IMR-90 (cell line): ENCODE measurements around the gene ARHGAP35. TPM values are rescaled to one million over a fixed set of nuclear protein-coding genes. Genes with fewer than 3 reads are reported as not detected.

Experiments used
- ATAC-seq: fragments of 200-7000 bp; cut with Tn5 transposase; 2 replicates; pipeline ENCODE4 v1.9.1; 2020; ENCODE audit warnings: low read depth, mild to moderate bottlenecking, moderate library complexity
- BruUV-seq: library from RNA; stranded (reverse); fragments of 400-500 nt; replicated peaks from 2 replicates; lab custom pipeline; 2021; lab: Mats Ljungman, UMichigan
- CTCF ChIA-PET: fragments of 300-600 bp; formaldehyde crosslinking; extraction: SDS; loops from one replicate; lab custom pipeline; 2021; ENCODE audit warnings: antibody characterized with exemption; lab: Yijun Ruan, JAX
- POLR2A ChIA-PET: fragments of 300-600 bp; sonication (Branson Sonifier 250); formaldehyde crosslinking; loops from one replicate; lab custom pipeline; 2022; ENCODE audit warnings: antibody characterized with exemption; ENCODE audit not compliant: unreplicated experiment; lab: Charles Lee
- DNase-seq: peaks from one replicate; pipeline ENCODE4 v3.0.0; 2013
- H2AFZ ChIP-seq: replicated peaks from 2 replicates; pipeline ENCODE3; 2013; ENCODE audit warnings: low read length, mild to moderate bottlenecking; ENCODE audit not compliant: poor library complexity
- H2AK5ac ChIP-seq: 2 replicates; pipeline ENCODE4 v1.6.1; 2013; ENCODE audit warnings: low read depth, low read length, inconsistent platforms
- H2AK9ac ChIP-seq: replicated peaks from 2 replicates; pipeline ENCODE3; 2013; ENCODE audit warnings: mild to moderate bottlenecking, low read depth, low read length, moderate library complexity; ENCODE audit not compliant: poor library complexity
- H2BK120ac ChIP-seq: 2 replicates; pipeline ENCODE4 v1.6.1; 2013; ENCODE audit warnings: low read depth, low read length, inconsistent platforms
- H2BK15ac ChIP-seq: 3 replicates; pipeline ENCODE4 v1.6.1; 2013; ENCODE audit warnings: low read depth, low read length, inconsistent platforms
- H2BK20ac ChIP-seq: 2 replicates; pipeline ENCODE4 v1.6.1; 2013; ENCODE audit warnings: low read depth, mild to moderate bottlenecking, inconsistent platforms, low read length, moderate library complexity
- H2BK5ac ChIP-seq: 2 replicates; pipeline ENCODE4 v1.6.1; 2013; ENCODE audit warnings: mild to moderate bottlenecking, low read depth, low read length, inconsistent platforms; ENCODE audit not compliant: poor library complexity, severe bottlenecking
- H3K14ac ChIP-seq: replicated peaks from 2 replicates; pipeline ENCODE4 v1.6.1; 2013; ENCODE audit warnings: low read depth, low read length, inconsistent platforms
- H3K18ac ChIP-seq: 2 replicates; pipeline ENCODE4 v1.6.1; 2013; ENCODE audit warnings: low read depth, low read length, control low read depth
- H3K23ac ChIP-seq: 2 replicates; pipeline ENCODE4 v1.6.1; 2013; ENCODE audit warnings: low read depth, low read length, inconsistent platforms
- H3K27ac ChIP-seq: 2 replicates; pipeline ENCODE4 v1.5.1; 2013; ENCODE audit warnings: mild to moderate bottlenecking, control low read depth, low read length; ENCODE audit not compliant: insufficient read depth
- H3K27me3 ChIP-seq: 2 replicates; pipeline ENCODE4 v1.6.1; 2013; ENCODE audit warnings: low read length; ENCODE audit not compliant: control insufficient read depth, insufficient read depth
- H3K36me3 ChIP-seq: 2 replicates; pipeline ENCODE4 v1.6.1; 2013; ENCODE audit warnings: low read length, mixed read lengths; ENCODE audit not compliant: control insufficient read depth, insufficient read depth
- H3K4ac ChIP-seq: 2 replicates; pipeline ENCODE4 v1.6.1; 2013; ENCODE audit warnings: low read depth, low read length, inconsistent platforms
- H3K4me1 ChIP-seq: 2 replicates; pipeline ENCODE4 v1.6.1; 2013; ENCODE audit warnings: low read length, mixed read lengths; ENCODE audit not compliant: control insufficient read depth, insufficient read depth
- H3K4me2 ChIP-seq: 2 replicates; pipeline ENCODE4 v1.6.1; 2013; ENCODE audit warnings: low read depth, mild to moderate bottlenecking, control low read depth, low read length, moderate library complexity
- H3K4me3 ChIP-seq: 2 replicates; pipeline ENCODE4 v1.5.1; 2013; ENCODE audit warnings: low read depth, mild to moderate bottlenecking, control low read depth, low read length, moderate library complexity; ENCODE audit not compliant: insufficient read depth
- H3K56ac ChIP-seq: 2 replicates; pipeline ENCODE4 v1.6.1; 2013; ENCODE audit warnings: low read length, inconsistent platforms; ENCODE audit not compliant: insufficient read depth; ENCODE audit errors: extremely low read depth
- H3K79me1 ChIP-seq, 2 experiments: 2 replicates each; pipeline ENCODE4 v1.6.1; 2013; ENCODE audit warnings: low read length in 2 of 2, inconsistent platforms in 1 of 2, low read depth in 1 of 2
- H3K9ac ChIP-seq: 2 replicates; pipeline ENCODE4 v1.6.1; 2013; ENCODE audit warnings: low read depth, low read length, control low read depth
- H3K9me1 ChIP-seq: 2 replicates; pipeline ENCODE4 v1.6.1; 2013; ENCODE audit warnings: low read length, inconsistent platforms; ENCODE audit not compliant: insufficient read depth
- H3K9me3 ChIP-seq: 2 replicates; pipeline ENCODE4 v1.6.1; 2013; ENCODE audit warnings: low read length; ENCODE audit not compliant: control insufficient read depth, insufficient read depth
- H4K20me1 ChIP-seq: 2 replicates; pipeline ENCODE4 v1.6.1; 2013; ENCODE audit warnings: low read length, inconsistent platforms; ENCODE audit not compliant: insufficient read depth
- H4K5ac ChIP-seq: 2 replicates; pipeline ENCODE4 v1.6.1; 2013; ENCODE audit warnings: mild to moderate bottlenecking, low read depth, low read length, control low read depth
- H4K8ac ChIP-seq, 2 experiments: 2 replicates each; pipeline ENCODE4 v1.6.1; 2013; ENCODE audit warnings: low read depth in 2 of 2, low read length in 2 of 2, control low read depth in 1 of 2, inconsistent platforms in 1 of 2
- H4K91ac ChIP-seq: 2 replicates; pipeline ENCODE4 v1.6.1; 2013; ENCODE audit warnings: low read depth, low read length, inconsistent platforms; ENCODE audit not compliant: insufficient read depth
- BHLHE40 ChIP-seq: fragments of 150-350 bp; IDR thresholded peaks from 2 replicates; pipeline ENCODE4 v1.6.1; 2016; ENCODE audit warnings: mild to moderate bottlenecking, low read depth, low read length
- CHD1 ChIP-seq: IDR thresholded peaks from 2 replicates; pipeline ENCODE4 v1.6.1; 2012; ENCODE audit warnings: low read depth, low read length, improper control_type of control experiment
- ELK1 ChIP-seq: fragments of 150-350 bp; IDR thresholded peaks from 2 replicates; pipeline ENCODE4 v1.6.1; 2016; ENCODE audit warnings: low read depth, mild to moderate bottlenecking, low read length, moderate library complexity, borderline replicate concordance
- MAZ ChIP-seq: IDR thresholded peaks from 2 replicates; pipeline ENCODE4 v1.6.1; 2012; ENCODE audit warnings: low read depth, mild to moderate bottlenecking, low read length, improper control_type of control experiment, moderate library complexity, borderline replicate concordance
- POLR2A ChIP-seq: IDR thresholded peaks from 2 replicates; pipeline ENCODE4 v1.6.1; 2012; ENCODE audit warnings: mild to moderate bottlenecking, low read depth, low read length
- RAD21 ChIP-seq: IDR thresholded peaks from 2 replicates; pipeline ENCODE4 v1.6.1; 2012; ENCODE audit warnings: low read length, improper control_type of control experiment
- RCOR1 ChIP-seq: IDR thresholded peaks from 2 replicates; pipeline ENCODE4 v1.6.1; 2012; ENCODE audit warnings: mild to moderate bottlenecking, low read length, improper control_type of control experiment; ENCODE audit not compliant: insufficient replicate concordance
- WGBS, 2 experiments: methylation state at CpG; one replicate each; pipeline versions ENCODE4 v1.1.5 to v1.1.7; 2013; ENCODE audit warnings: missing lambda C conversion rate in 2 of 2; ENCODE audit not compliant: insufficient read length in 1 of 2; ENCODE audit errors: extremely low coverage in 2 of 2; 5-methylcytosine and 5-hydroxymethylcytosine counted together
- dilution Hi-C: fragments of 300-500 bp; cut with HindIII; formaldehyde crosslinking; loops from one replicate; pipeline ENCODE4 v1.14.3; 2018; ENCODE audit warnings: low sequenced_read_pairs; ENCODE audit not compliant: unreplicated experiment
- in situ Hi-C: fragments of 300-500 bp; cut with MboI; formaldehyde crosslinking; loops from 3 replicates; pipeline ENCODE4 v1.14.3; 2019; ENCODE audit warnings: low sequenced_read_pairs, inconsistent platforms, mixed read lengths
- intact Hi-C: fragments of 100-400 bp; cut with micrococcal nuclease; formaldehyde crosslinking; loops from 2 replicates; pipeline ENCODE4 v1.10.0; 2022
- polyA plus RNA-seq, 3 experiments: library from polyadenylated mRNA; depleted of rRNA; stranded (reverse); fragments of >200 nt; gene quantifications; 2 replicates each; pipeline ENCODE4 v1.2.3, GENCODE V29; 2012; ENCODE audit warnings: low replicate concordance in 1 of 3
- total RNA-seq: library from RNA; depleted of rRNA; stranded (reverse); fragments of >200 nt; gene quantifications from 2 replicates; pipeline ENCODE4 v1.2.3, GENCODE V29; 2012

Gene ARHGAP35
- total and polyA plus RNA-seq, 2 of the 4 experiments (the other 2 are of a cell fraction): 16.4 to 29.0 TPM

- H3K4me3 ChIP-seq: no peak overlapping the region
- no peak overlapping the region for H3K4me2 ChIP-seq
- H2BK20ac ChIP-seq: no peak overlapping the region
- intact Hi-C loops: no loop called here
- H2AK9ac ChIP-seq: no peak overlapping the region
- no peak for DNase-seq
- WGBS, 2 experiments: 84% methylated on average over 12 of the region's 20 CpGs; no CpG with 5 or more reads in 1 of the 2 experiments
- dilution Hi-C loops: no loop called here
- ATAC-seq: no peak
- ChIA-PET CTCF (no interaction called here), POLR2A (no interaction called here)
- no peaks in the 10 kb centered on the region for H3K9me3 ChIP-seq
- TF ChIP-seq BHLHE40 (no peak), RCOR1 (no peak), CHD1 (no peak), MAZ (no peak), POLR2A (no peak), ELK1 (no peak), RAD21 (no peak)
- no peak overlapping the region for H3K23ac ChIP-seq
- H4K91ac ChIP-seq: no peak overlapping the region
- no peak overlapping the region for H2BK120ac ChIP-seq
- H3K79me1 ChIP-seq: peaks cover 10 to 38% of the 10 kb centered on the region in 2 experiments
- no peak overlapping the region for H4K5ac ChIP-seq
- no peak overlapping the region for H3K4ac ChIP-seq
- in situ Hi-C loops: no loop called here
- no peak overlapping the region for H3K56ac ChIP-seq
- H4K20me1 ChIP-seq: peaks cover 25% of the 10 kb centered on the region
- peaks cover 7% of the 10 kb centered on the region for H3K4me1 ChIP-seq
- no peak overlapping the region for H3K18ac ChIP-seq
- no peak overlapping the region for H2BK15ac ChIP-seq
- 0 out of 2 replicates have a peak, but pooled peaks cover 3% of the 10 kb centered on the region for H3K9me1 ChIP-seq
- peaks cover 31% of the 10 kb centered on the region for H3K36me3 ChIP-seq
- H2AFZ ChIP-seq: no peak overlapping the region
- H2BK5ac ChIP-seq: no peak overlapping the region
- H3K9ac ChIP-seq: no peak overlapping the region
- H2AK5ac ChIP-seq: no peak overlapping the region
- H3K14ac ChIP-seq: no peak overlapping the region
- H3K27me3 ChIP-seq: no peaks in the 10 kb centered on the region
- no peak overlapping the region for H4K8ac ChIP-seq
- no peak overlapping the region for H3K27ac ChIP-seq
- TSS peak; percentile 61 for BruUV-seq
These were observed 22.6 kb upstream of the ARHGAP35 start for GRCh38 chr19:46838160-46838559.
